Heart left ventricle (tissue), 13 donors: ENCODE results near the gene VPS35L.

Source experiments
- POLR2A ChIP-seq, 2 donors: fragments of 450-650 bp; IDR thresholded peaks; one replicate each; pipeline ENCODE4 v1.6.1; 2017; ENCODE audit warnings: antibody characterized with exemption in 2 of 2, mild to moderate bottlenecking in 2 of 2, moderate library complexity in 2 of 2
- TF ChIP-seq, protein P1 (sequence below), 12 donors: fragments of 200-600 bp; sonication (generic) in 4 of 12; IDR thresholded peaks; one replicate each; pipeline versions ENCODE4 v1.5.0 to v1.8.0; 2018 to 2022; ENCODE audit warnings: antibody characterized with exemption in 12 of 12, mild to moderate bottlenecking in 5 of 12
- donor health status: ischemic (EF 13 %, LVEDD 7.1; RV severe dilation, severe dysfunction).
- donor health status: DM: no; HTN: yes; CAD: no.
- donor health status: DM: no; HTN: no; CAD: no.
- donor health status: ischemic (EF 25% LVEDD 6.9; RV normal size, moderate dysfunction).
- donor health status: ischemic (EF 25% LVEDD 5.7; RV mildly dilated, moderate dysfunction).
- donor health status: ischemic (EF 35%, LVEDD 5.7; RV mildly dilated, moderate dysfunction).
- donor health status: nonischemic (EF 11% LVEDD 7.7; RV severe dilation, severe dysfunction).
- donor health status: DM: yes; HTN: yes; CAD: no.
- donor health status: PGD.
- donor health status: ischemic (EF 29% LVEDD 5.4; RV normal size, mild dysfunction).
- donor health status: nonischemic (EF 23%, LVEDD 6.1; RV moderate dilation, normal function).

DNA sequence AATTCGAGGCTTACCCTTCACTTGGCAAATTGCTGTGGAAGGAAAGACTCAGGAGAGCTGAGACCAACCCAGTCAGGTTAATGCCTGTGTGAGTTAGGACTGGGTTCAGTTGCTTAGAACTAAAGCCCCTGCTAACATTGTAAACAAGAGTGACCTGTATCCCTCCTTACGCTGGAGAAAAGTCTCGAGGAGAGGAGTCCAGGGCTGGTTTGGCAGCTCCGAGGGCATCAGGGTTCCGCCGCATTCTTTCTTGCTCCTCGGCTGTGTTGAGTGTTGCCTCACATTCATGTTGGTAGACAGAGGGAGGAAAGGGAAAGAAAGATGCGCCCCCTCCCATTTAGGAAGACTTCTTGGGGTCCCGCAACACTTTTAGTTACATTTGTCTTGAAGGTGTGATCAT, 18.5 kb downstream of the VPS35L start:
- TF ChIP-seq, protein P1, sequence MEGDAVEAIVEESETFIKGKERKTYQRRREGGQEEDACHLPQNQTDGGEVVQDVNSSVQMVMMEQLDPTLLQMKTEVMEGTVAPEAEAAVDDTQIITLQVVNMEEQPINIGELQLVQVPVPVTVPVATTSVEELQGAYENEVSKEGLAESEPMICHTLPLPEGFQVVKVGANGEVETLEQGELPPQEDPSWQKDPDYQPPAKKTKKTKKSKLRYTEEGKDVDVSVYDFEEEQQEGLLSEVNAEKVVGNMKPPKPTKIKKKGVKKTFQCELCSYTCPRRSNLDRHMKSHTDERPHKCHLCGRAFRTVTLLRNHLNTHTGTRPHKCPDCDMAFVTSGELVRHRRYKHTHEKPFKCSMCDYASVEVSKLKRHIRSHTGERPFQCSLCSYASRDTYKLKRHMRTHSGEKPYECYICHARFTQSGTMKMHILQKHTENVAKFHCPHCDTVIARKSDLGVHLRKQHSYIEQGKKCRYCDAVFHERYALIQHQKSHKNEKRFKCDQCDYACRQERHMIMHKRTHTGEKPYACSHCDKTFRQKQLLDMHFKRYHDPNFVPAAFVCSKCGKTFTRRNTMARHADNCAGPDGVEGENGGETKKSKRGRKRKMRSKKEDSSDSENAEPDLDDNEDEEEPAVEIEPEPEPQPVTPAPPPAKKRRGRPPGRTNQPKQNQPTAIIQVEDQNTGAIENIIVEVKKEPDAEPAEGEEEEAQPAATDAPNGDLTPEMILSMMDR (IDR thresholded peaks at IDR 0.05), result no peak
- no peak for TF ChIP-seq POLR2A (IDR thresholded peaks at IDR 0.05)
